Lower leg skin (tissue), 4 donors: ENCODE measurements around the gene PIK3C2B. TPM values are rescaled to one million over a fixed set of nuclear protein-coding genes. Genes with fewer than 3 reads are reported as not detected.

ENCODE experiments used
- DNase-seq, 2 donors: peaks; one replicate each; pipeline ENCODE4 v3.0.0-alpha.2; 2019; ENCODE audit warnings: low spot score in 2 of 2
- H3K4me3 ChIP-seq: fragments of 200-600 bp; sonication (generic); 2 replicates; pipeline ENCODE4 v1.5.1; 2017; ENCODE audit warnings: mild to moderate bottlenecking, low read depth; ENCODE audit not compliant: poor library complexity, severe bottlenecking
- CTCF ChIP-seq, 3 donors: fragments of 450-650 bp; IDR thresholded peaks; one replicate each; pipeline ENCODE4 v1.5.1; 2016; ENCODE audit warnings: antibody characterized with exemption in 3 of 3, mild to moderate bottlenecking in 3 of 3, moderate library complexity in 2 of 3
- POLR2A ChIP-seq, 2 donors: fragments of 450-650 bp; IDR thresholded peaks; one replicate each; pipeline ENCODE4 v1.6.1; 2016 to 2017; ENCODE audit warnings: antibody characterized with exemption in 2 of 2, mild to moderate bottlenecking in 1 of 2, moderate library complexity in 1 of 2
- WGBS, 2 donors: methylation state at CpG; one replicate each; pipeline ENCODE4 v1.1.5; 2018; 5-methylcytosine and 5-hydroxymethylcytosine counted together
- intact Hi-C: fragments of 100-400 bp; cut with DNase I; formaldehyde crosslinking; loops from one replicate; pipeline ENCODE4 v1.15.0; 2023; ENCODE audit warnings: low total_unique reads
- total RNA-seq, 4 donors: library from RNA; depleted of rRNA; stranded (reverse); fragments of >200 nt; gene quantifications; one replicate each; pipeline ENCODE4 v1.1.0, GENCODE V29; 2016

The PIK3C2B gene
- total RNA-seq, 4 donors from 2014 or later: 51.7 to 92.1 (median 62.1) TPM

GRCh38 chr1:204495777-204496176 is 1.2 kb upstream of the PIK3C2B start:
- DNase-seq: no peak
- 51 to 58% methylated on average over 6 of the region's 6 CpGs for WGBS, 2 donors
- H3K4me3 ChIP-seq: no peak overlapping the region
- intact Hi-C loops: loop anchor here (5.0 kb wide), 1 partner anchor 63 kb away; no protein-coding TSS in a partner anchor
- TF ChIP-seq CTCF (IDR thresholded peaks at IDR 0.05) (no peak), POLR2A (IDR thresholded peaks at IDR 0.05) (no peak)

GRCh38 chr1:204495078-204495753 is 611 bp upstream of the PIK3C2B start:
- intact Hi-C loops: loop anchor here (5.0 kb wide), 1 partner anchor 63 kb away; no protein-coding TSS in a partner anchor
- 5 to 6% methylated on average over 17 of the region's 17 CpGs for WGBS, 2 donors

GRCh38 chr1:204493984-204494280 is 673 bp downstream of the PIK3C2B start:
- 0% methylated on average over 6 to 14 of the region's 14 CpGs for WGBS, 2 donors
- intact Hi-C loops: no loop called here
- peak in 1 of 2 donors; percentile 90 for DNase-seq
- TF ChIP-seq POLR2A (IDR thresholded peaks at IDR 0.05) (no peak), CTCF (IDR thresholded peaks at IDR 0.05) (no peak)
- H3K4me3 ChIP-seq: peak overlapping the region; percentile 75

More at GRCh38 chr1:204495078-204495753, 611 bp upstream of the PIK3C2B start:
- TF ChIP-seq CTCF (IDR thresholded peaks at IDR 0.05) (no peak), POLR2A (IDR thresholded peaks at IDR 0.05) (no peak)
- no peak for DNase-seq
- H3K4me3 ChIP-seq: peak overlapping the region; percentile 75

GRCh38 chr1:204493145-204493983 is 1.2 kb downstream of the PIK3C2B start:
- no peak for TF ChIP-seq CTCF (IDR thresholded peaks at IDR 0.05)
- TF ChIP-seq POLR2A (IDR thresholded peaks at IDR 0.05): no peak
- 4 to 5% methylated on average over 15 of the region's 15 CpGs for WGBS, 2 donors
- peak; percentile 85 to 95 for DNase-seq
- intact Hi-C loops: no loop called here
- H3K4me3 ChIP-seq: peak overlapping the region; percentile 75

GRCh38 chr1:204491655-204492054 is 3.0 kb downstream of the PIK3C2B start:
- intact Hi-C loops: no loop called here
- TF ChIP-seq CTCF (IDR thresholded peaks at IDR 0.05) (no peak), POLR2A (IDR thresholded peaks at IDR 0.05) (no peak)
- H3K4me3 ChIP-seq: no peak overlapping the region
- no peak for DNase-seq
